ENCODE measurements around the gene CXXC4.

The CXXC4 gene

GRCh38 chr4:104488151-104488550 lies 6.5 kb downstream of the CXXC4 start:
- peak; percentile 25 for DNase-seq (ENCODE audit: low spot score)

GRCh38 chr4:104486716-104487504 lies 7.8 kb downstream of the CXXC4 start:
- DNase-seq (ENCODE audit: low spot score), result peak; percentile 28

- no peak for DNase-seq (ENCODE audit: low spot score)
These were observed 19.0 kb downstream of the CXXC4 start for GRCh38 chr4:104475652-104476051.

- DNase-seq (ENCODE audit: low spot score), result no peak
These were observed 21.9 kb downstream of the CXXC4 start for GRCh38 chr4:104472766-104473165.

GRCh38 chr4:104470770-104471169 lies 23.9 kb downstream of the CXXC4 start:
- DNase-seq (ENCODE audit: low spot score), result no peak

GRCh38 chr4:104469794-104470193 lies 24.9 kb downstream of the CXXC4 start:
- no peak for DNase-seq (ENCODE audit: low spot score)

GRCh38 chr4:104465619-104466018 lies 29.1 kb downstream of the CXXC4 start:
- DNase-seq (ENCODE audit: low spot score), result no peak

GRCh38 chr4:104465201-104465600 lies 29.5 kb downstream of the CXXC4 start:
- DNase-seq (ENCODE audit: low spot score), result peak; percentile 38

- no peak for DNase-seq (ENCODE audit: low spot score)
These were observed 32.1 kb downstream of the CXXC4 start for GRCh38 chr4:104462641-104463040.

- no peak for DNase-seq (ENCODE audit: low spot score)
These were observed 37.2 kb downstream of the CXXC4 start for GRCh38 chr4:104457308-104457981.

- peak; percentile 77 for DNase-seq (ENCODE audit: low spot score)
These were observed 43.1 kb downstream of the CXXC4 start for GRCh38 chr4:104451573-104451972.

GRCh38 chr4:104449537-104449936 lies 45.2 kb downstream of the CXXC4 start:
- DNase-seq (ENCODE audit: low spot score), result no peak

GRCh38 chr4:104447294-104447693 lies 47.4 kb downstream of the CXXC4 start:
- no peak for DNase-seq (ENCODE audit: low spot score)

- no peak for DNase-seq (ENCODE audit: low spot score)
These were observed 48.0 kb downstream of the CXXC4 start for GRCh38 chr4:104446431-104447278.

GRCh38 chr4:104444685-104445084 lies 50.0 kb downstream of the CXXC4 start:
- no peak for DNase-seq (ENCODE audit: low spot score)

GRCh38 chr4:104436542-104436941 lies 58.2 kb downstream of the CXXC4 start:
- DNase-seq (ENCODE audit: low spot score), result no peak

- no peak for DNase-seq (ENCODE audit: low spot score)
These were observed 65.4 kb downstream of the CXXC4 start for GRCh38 chr4:104429150-104429741.

- DNase-seq (ENCODE audit: low spot score), result no peak
These were observed 68.7 kb downstream of the CXXC4 start for GRCh38 chr4:104425948-104426347.

- peak; percentile 55 for DNase-seq (ENCODE audit: low spot score)
These were observed 69.7 kb downstream of the CXXC4 start for GRCh38 chr4:104424989-104425388.

GRCh38 chr4:104424475-104424941 lies 70.2 kb downstream of the CXXC4 start:
- DNase-seq (ENCODE audit: low spot score), result peak; percentile 65

GRCh38 chr4:104421566-104421965 lies 73.1 kb downstream of the CXXC4 start:
- DNase-seq (ENCODE audit: low spot score), result peak; percentile 3

- DNase-seq (ENCODE audit: low spot score), result peak; percentile 24
These were observed 73.9 kb downstream of the CXXC4 start for GRCh38 chr4:104420766-104421165.

Measured in pons (tissue), 1 donor.